Measurements from ENCODE around the gene TSPAN9.

The TSPAN9 gene

DNA sequence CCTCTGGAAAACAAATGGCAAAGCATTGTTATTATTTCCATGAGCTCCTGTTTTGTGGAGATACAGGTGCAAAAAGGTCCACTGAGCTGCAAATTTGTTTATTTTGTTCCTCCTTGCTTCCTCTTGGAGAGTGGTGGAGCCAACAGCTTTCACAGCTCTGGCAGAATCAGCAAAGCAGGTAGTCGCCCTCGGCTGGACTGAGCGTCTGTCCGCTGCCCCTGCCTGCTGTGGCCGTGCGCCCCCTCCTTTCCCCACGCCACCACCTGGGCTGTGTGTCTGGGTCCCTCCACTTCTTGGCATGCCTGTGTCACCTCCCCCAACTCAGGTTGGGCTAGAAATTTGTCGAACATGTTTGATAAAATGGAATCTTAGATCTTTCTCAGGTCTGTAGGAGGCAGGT lies 188.2 kb downstream of the TSPAN9 start:
- no peak for FAIRE-seq
- DNase-seq (ENCODE audit: low spot score): no peak

GRCh38 chr12:3266638-3267037 lies 189.5 kb downstream of the TSPAN9 start:
- DNase-seq (ENCODE audit: low spot score): no peak
- FAIRE-seq: no peak

- DNase-seq (ENCODE audit: low spot score): no peak
- no peak for FAIRE-seq
Measured at GRCh38 chr12:3267690-3268089, 190.5 kb downstream of the TSPAN9 start.

DNA sequence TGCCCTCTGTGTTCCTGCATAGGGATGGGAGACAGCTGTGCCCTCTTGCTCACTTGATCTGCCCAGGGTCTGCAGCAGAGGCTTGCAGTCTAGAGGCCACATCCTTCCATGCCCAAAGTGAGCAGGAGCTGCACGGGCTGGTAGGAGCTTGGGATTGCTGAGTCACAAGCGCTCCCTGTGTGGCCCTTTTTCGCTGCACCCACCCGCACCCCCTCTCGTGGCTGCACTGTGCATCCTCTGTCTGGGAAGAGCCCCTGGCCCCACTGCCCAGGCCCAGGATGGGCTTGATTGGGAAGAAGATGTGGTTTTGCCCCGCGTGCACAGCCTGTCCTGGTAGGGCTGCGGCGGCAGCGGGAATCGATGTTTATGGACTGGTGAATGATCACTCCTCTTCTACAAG lies 192.4 kb downstream of the TSPAN9 start:
- DNase-seq (ENCODE audit: low spot score) (no peak), FAIRE-seq (no peak)

DNA sequence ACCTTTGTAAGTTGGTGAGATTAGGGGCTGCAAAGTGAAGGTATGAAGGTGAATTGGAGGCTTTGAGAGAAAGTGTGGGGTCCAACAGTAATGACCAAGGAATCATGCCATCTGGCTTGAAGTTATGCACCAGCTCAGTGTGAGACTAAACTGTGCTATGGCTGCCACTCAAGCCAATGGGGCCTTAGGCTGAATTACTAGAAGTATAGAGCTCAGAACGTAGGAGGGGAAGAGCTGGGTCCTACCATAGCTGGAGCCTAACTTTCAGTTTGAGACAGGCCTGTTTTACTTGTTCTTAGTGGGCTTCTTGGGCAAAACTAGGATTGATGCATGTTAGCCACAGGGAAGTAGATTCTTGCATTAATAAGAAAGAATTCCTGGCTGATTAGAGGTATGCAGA lies 194.0 kb downstream of the TSPAN9 start:
- DNase-seq (ENCODE audit: low spot score): no peak

DNA sequence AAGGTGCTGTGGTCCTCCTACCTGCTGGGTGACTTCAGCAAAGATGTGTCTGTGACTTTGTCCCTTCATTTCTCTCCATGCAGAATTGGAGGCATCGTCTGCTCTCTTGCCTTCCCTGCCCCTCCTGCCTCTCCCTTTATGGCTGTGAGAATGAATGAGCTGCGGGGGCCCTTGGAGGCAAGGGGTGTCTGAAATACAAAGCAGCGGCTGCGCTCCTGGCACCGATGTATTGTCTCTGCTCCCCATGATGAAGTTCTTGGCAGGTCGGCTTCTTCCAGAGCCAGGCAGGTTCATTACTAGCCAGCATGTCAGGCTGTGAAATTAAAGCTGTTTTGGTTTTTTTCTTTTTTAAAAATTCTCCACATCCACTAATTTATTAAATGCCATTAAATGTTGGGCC lies 194.5 kb downstream of the TSPAN9 start:
- DNase-seq (ENCODE audit: low spot score) (no peak), FAIRE-seq (no peak)

More for the DNA sequence above, 194.0 kb downstream of the TSPAN9 start:
- no peak for FAIRE-seq

- DNase-seq (ENCODE audit: low spot score): no peak
- FAIRE-seq: no peak
Measured at GRCh38 chr12:3272958-3273357, 195.8 kb downstream of the TSPAN9 start.

- no peak for FAIRE-seq
- no peak for DNase-seq (ENCODE audit: low spot score)
Measured at GRCh38 chr12:3273409-3273853, 196.3 kb downstream of the TSPAN9 start.

GRCh38 chr12:3274664-3275063 lies 197.5 kb downstream of the TSPAN9 start:
- FAIRE-seq (no peak), DNase-seq (ENCODE audit: low spot score) (no peak)

DNA sequence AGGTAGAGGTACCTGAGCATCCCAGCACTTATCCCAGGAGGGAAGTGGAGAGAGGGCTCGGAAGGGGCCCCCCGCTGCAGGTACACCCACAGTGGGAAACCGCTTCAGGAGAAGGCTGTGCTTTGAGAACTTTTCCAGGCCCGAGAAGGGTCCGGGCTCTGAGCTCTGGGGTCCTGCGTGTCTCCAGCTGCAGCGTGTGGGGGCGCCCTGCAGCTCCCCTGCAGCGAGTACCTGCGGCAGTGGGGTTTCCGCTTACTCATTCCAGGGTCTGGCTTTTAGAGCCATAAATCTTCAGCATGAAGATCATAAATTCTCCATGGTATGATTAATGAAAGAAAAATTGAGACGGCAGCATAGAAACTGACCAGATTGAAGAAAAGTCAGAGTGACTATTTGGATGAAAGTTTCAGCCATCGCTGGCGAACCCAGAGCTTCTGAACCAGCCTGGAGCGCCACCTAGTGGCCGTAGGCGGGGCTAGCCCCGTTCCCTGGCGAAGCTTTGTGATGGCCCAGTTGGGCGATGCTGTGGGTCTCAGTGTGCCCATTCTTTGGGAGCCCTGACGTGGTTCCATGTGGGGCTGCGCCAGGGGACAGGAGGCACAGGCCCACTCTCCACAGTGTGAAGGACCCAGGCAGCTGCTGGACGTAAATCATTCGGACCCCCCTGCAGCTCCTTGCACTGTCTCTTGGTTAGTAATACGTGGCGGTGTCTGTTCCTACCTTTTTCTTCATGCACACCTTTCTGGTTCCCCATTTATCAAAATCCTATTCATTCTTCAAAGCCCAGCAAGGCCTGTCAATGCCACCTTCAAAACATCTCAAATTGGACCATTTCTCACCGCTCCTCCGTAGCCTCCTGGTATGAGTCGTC lies 198.2 kb downstream of the TSPAN9 start:
- DNase-seq (ENCODE audit: low spot score): peak; percentile 33
- no peak for FAIRE-seq

- DNase-seq (ENCODE audit: low spot score): no peak
- no peak for FAIRE-seq
Measured at GRCh38 chr12:3276226-3276625, 199.0 kb downstream of the TSPAN9 start.

GRCh38 chr12:3277306-3277943 lies 200.2 kb downstream of the TSPAN9 start:
- DNase-seq (ENCODE audit: low spot score) (no peak), FAIRE-seq (no peak)

- FAIRE-seq (no peak), DNase-seq (ENCODE audit: low spot score) (no peak)
Measured at GRCh38 chr12:3278681-3279414, 201.7 kb downstream of the TSPAN9 start.

DNA sequence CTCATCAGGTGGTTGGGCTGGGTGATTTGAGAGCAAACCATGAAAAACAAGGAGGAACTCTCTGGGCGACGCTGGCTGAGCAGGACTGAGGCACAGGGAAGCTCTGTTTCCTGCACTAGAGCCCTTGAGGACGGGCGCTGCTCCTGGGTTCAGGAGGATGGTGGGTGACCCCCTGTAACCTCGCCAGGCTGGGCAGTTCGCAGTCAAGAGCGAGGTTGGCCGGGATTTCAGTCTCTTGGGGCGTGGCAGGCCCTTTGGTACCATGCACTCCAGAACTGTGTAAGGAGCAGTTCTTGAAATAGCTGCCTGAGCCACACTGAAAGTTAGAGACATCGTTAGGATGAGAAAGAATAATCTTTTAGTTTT lies 202.2 kb downstream of the TSPAN9 start:
- FAIRE-seq: no peak
- DNase-seq (ENCODE audit: low spot score): no peak

- no peak for DNase-seq (ENCODE audit: low spot score)
- FAIRE-seq: no peak
Measured at GRCh38 chr12:3279832-3280231, 202.7 kb downstream of the TSPAN9 start.

GRCh38 chr12:3280967-3281366 lies 203.8 kb downstream of the TSPAN9 start:
- DNase-seq (ENCODE audit: low spot score) (no peak), FAIRE-seq (no peak)

- FAIRE-seq (no peak), DNase-seq (ENCODE audit: low spot score) (no peak)
Measured at GRCh38 chr12:3281588-3282383, 204.6 kb downstream of the TSPAN9 start.

DNA sequence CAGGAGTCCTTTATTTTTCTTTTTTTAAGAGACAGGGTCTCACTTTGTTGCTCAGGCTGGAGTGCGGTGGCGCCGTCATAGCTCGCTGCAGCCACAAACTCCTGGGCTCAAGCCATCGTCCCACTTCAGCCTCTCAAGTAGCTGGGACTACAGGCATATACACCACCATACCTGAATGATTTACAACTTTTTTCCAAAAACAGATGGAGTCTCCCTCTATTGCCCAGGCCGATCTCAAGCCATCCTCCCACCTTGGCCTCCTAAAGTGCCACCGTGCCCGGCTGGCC lies 205.1 kb downstream of the TSPAN9 start:
- FAIRE-seq: no peak
- no peak for DNase-seq (ENCODE audit: low spot score)

DNA sequence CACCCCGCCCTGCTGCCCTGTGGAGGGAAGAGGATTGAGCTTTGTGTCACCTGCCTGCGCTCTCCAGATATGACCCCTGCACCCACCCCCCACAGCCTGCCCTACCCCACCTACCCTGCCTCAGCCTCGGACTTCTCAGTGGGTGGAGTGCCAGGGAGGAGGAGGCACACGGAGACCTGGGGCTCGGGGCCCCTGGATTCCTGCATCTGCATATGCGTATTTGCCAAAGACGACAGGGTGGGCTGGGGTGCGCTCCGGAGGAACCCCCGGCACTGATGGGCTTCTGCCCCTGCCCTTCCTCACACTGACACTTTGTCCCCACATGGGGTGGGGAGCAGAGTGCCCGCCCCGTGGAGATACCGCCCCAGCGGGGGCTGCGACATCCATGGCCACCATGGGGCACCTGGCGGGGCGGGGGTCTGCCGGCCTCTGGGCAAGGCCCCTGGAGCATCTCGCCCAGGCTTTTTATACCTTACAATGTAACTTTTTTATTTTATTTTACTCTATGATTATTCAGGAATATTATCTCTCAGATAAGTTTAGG lies 206.0 kb downstream of the TSPAN9 start:
- DNase-seq (ENCODE audit: low spot score): no peak
- FAIRE-seq: no peak

GRCh38 chr12:3284405-3284804 lies 207.2 kb downstream of the TSPAN9 start:
- DNase-seq (ENCODE audit: low spot score): no peak

GRCh38 chr12:3285570-3285969 lies 208.4 kb downstream of the TSPAN9 start:
- FAIRE-seq (no peak), DNase-seq (ENCODE audit: low spot score) (no peak)

More at GRCh38 chr12:3284405-3284804, 207.2 kb downstream of the TSPAN9 start:
- FAIRE-seq: no peak

All from RCC 7860 (cell line).